Daoy (cell line): ENCODE data around the gene CRHR2. TPM values are rescaled to one million over a fixed set of nuclear protein-coding genes. Genes with fewer than 3 reads are reported as not detected.

Source experiments
- DNase-seq: peaks from one replicate; pipeline ENCODE4 v3.0.0-alpha.2; 2015; ENCODE audit warnings: low read depth
- total RNA-seq: library from RNA; depleted of rRNA; stranded (reverse); fragments of >200 nt; shearing (Covaris generic); gene quantifications from 2 replicates; pipeline ENCODE4 v1.2.3, GENCODE V29; 2014

CRHR2 gene
- total RNA-seq, 1 experiment from 2014 or later = not detected

- DNase-seq = no peak
These were observed 2.6 kb downstream of the CRHR2 start for GRCh38 chr7:30679664-30680063.

DNA sequence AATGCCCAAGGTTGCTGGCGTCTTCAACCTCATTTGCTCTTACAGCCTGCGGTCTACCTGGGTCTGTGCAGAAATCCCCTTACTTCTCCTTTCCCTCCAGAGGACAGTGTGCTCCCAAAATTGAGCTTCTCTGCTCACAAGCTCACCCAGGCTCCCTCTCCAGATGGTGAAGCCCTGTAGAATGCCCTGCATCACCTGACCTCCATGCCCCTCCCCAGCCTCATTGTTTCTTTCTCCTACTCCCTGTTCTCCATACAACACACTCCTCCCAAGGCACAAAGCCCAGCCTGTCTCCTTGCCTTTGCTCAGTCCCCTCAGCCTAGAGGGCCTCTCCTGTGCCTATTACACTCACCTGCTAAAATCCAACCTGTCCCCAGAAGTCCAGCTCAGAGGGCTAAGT, 3.5 kb downstream of the CRHR2 start:
- DNase-seq = no peak

DNA sequence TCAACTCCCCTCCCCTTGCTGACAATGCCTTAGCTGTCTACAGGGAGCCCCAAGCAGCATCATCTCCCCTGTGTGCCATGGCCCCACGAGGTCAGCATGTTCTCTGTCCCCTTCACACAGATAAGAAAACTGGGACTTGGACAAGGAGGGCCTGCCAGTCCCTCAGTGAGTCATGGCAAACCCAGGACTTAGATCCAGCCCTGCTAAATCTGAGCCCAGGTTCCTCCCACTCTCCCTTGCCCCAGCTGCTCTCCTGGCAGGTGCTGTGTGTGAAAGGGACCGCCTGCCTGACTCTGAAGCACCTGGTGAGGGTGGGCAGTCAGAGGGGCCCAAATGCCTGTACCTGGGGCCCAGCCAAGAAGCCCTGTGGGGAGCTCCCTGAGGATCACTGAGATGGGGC, 7.4 kb downstream of the CRHR2 start:
- no peak for DNase-seq

- no peak for DNase-seq
These were observed 7.8 kb downstream of the CRHR2 start for GRCh38 chr7:30674420-30674819.

- DNase-seq = peak; percentile 67
These were observed 10.3 kb downstream of the CRHR2 start for GRCh38 chr7:30671793-30672465.

GRCh38 chr7:30668102-30668501, 14.2 kb downstream of the CRHR2 start:
- DNase-seq = no peak

DNA sequence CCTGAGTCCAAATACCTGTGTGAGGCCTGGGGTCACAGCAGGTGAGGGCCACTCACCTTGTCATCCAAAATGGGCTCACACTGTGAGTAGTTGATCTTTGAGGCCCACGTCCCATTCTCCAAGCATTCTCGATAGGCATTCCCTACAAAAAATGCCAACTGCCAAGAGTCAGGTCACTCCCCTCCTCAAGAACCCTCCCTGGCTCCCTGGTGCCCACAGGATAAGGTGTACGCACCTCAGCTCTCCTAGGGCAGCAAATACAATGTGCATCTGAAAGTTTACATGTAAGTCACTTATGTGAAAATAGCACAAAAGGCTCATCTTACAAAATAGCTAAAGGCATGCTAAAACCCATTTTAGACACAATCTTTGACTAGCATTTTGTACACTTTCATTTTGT, 15.1 kb downstream of the CRHR2 start:
- no peak for DNase-seq

- DNase-seq = no peak
These were observed 16.8 kb downstream of the CRHR2 start for GRCh38 chr7:30665449-30665848.

DNA sequence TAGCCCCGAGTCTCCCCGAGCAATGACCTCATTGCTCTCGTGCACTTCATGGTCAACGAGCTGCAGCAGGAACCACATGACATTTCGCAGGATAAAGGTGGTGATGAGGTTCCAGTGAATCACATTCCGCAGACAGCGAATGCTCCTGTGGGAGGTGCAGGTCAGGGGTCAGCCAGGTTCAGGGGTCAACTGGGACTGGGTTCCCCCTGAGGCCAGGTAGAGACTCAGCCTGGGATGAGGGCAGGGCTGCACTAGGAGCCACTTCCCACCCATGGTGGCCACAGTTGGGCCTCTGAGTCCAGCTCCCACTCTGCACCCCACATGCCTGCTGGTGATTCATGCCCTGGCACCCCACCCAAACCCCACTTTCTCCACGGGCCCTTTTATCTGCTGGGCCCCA, 17.2 kb downstream of the CRHR2 start:
- no peak for DNase-seq

- no peak for DNase-seq
These were observed 17.9 kb downstream of the CRHR2 start for GRCh38 chr7:30664184-30664885.

DNA sequence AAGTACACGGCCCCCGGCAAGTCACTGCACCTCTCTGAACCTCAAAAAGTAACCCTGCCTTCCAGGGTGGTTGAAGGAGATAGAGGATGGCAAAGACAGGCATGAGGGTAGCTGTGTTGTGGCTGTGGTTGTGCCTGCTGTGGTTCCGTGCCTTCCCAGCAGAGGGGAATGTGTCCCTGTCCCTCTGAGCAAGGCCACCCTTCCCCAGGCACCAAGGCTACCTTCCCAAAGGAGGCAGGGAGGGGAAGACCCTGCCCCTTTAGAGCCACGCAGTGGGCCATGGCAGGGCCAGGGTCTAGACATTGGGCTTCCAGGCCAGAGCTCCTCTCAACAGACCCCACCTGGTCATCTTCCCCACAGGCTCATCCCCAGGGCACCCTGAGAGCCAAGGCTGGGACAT, 18.8 kb downstream of the CRHR2 start:
- no peak for DNase-seq

- no peak for DNase-seq
These were observed 19.8 kb downstream of the CRHR2 start for GRCh38 chr7:30662431-30662939.

DNA sequence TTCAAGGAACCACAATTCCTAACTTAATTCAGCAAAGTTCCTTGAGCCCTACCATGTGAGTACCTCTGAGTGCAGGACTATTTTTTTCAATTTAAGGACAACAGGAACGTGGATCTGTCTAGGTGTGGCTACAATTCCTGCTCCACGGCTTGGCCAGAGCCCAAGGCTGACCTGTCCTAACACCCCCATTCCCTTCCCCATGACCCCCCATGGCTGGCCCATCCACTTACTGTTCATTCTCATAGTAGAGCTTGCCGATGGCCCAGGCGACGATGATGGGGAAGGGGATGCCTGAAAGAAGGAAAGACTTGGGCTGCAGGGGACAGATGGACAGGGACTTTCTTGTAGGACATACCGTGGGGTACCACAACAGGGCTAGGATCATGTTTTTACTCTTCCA, 20.3 kb downstream of the CRHR2 start:
- DNase-seq = no peak

DNA sequence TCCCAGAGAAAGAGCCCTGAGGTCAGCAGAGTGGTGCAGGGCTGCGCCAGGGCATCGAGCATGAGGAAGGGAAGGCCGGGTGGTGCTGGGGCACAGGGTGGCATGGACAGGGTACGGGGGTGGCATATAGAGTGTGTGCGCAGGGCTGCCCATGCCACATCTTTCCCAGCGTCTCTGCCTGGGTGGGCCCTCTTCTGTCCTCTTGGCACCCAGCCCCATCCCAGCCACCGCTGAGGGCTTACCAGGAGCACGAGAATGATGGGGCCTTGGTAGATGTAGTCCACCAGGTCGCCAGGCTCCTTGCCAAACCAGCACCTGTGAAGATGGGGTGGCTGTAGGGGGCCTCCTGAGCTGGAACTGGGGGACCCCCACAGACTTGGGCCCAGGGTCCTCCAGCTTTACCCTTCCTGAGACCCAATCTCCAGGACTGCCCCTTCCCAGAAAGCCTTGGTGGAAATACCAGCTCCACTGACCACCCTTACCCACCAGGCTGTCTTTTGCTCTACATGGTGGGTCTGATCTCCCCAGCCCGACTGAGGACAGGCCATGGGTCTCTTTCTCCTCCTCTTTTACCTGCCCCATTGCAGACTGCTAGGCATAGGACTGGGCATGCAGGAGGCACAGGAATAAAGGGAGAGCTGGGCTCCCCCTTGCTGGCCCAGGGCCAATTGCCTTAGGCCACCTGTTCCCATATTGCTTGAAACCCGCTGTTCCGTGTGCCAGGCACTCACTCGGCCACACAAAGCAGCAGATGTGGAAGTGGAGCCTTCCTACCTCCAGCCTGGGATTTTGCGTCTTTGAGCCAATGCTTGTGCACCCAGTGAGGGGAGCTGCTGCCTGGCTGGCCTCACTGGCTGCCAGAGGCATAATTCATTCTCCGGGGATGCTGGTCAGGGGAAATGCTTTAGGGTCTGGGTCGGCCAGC, 21.7 kb downstream of the CRHR2 start:
- no peak for DNase-seq

- peak; percentile 75 for DNase-seq
These were observed 22.9 kb downstream of the CRHR2 start for GRCh38 chr7:30659312-30659711.

DNA sequence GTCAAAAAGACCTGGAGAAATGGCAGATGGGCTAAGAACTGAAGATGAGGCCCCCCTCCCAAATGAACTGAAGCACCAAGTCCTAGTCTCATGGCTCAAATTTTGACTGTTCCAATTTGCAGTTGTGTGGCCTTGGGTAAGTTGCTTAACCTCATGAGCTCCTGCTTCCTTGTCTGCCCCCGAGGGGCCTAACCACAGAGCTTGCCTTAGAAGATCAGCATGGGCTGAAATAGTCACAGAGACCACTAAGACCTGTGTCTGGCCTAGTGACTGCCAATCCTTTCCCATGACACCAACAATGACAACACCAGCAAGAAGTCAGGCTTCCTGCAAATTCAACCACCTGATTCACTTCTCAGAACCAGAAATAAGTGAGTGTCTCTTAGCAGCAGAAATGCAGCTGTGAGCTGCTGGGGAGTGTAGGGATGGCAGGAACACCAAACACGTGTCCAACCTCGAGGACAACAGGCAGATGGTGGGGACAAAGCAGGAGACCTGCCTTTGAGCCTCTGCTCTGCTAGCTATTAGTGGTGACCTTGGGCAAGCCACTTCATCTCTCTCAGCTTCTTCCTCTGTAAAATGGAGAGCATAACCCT, 23.7 kb downstream of the CRHR2 start:
- DNase-seq = no peak

DNA sequence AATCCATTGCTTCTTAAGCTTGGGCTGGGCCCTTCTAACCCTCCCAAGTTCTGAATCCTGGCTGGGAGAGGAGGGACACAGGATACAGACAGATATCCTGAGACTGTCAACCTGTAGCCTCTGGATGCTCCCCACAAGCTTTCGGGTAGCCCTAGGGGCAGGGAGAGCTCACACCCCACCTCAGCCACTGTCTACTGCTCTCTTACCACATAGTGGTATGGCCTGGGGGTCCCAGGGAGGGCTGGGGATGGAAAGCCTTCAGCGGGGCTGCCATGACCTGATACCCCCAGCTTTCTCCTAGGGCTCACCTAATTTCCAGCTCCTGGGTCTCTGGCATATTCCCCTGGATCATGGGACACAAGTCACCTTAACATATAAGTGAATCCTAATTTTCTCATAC, 25.1 kb downstream of the CRHR2 start:
- DNase-seq = no peak

GRCh38 chr7:30656006-30656957, 26.0 kb downstream of the CRHR2 start:
- DNase-seq = no peak

DNA sequence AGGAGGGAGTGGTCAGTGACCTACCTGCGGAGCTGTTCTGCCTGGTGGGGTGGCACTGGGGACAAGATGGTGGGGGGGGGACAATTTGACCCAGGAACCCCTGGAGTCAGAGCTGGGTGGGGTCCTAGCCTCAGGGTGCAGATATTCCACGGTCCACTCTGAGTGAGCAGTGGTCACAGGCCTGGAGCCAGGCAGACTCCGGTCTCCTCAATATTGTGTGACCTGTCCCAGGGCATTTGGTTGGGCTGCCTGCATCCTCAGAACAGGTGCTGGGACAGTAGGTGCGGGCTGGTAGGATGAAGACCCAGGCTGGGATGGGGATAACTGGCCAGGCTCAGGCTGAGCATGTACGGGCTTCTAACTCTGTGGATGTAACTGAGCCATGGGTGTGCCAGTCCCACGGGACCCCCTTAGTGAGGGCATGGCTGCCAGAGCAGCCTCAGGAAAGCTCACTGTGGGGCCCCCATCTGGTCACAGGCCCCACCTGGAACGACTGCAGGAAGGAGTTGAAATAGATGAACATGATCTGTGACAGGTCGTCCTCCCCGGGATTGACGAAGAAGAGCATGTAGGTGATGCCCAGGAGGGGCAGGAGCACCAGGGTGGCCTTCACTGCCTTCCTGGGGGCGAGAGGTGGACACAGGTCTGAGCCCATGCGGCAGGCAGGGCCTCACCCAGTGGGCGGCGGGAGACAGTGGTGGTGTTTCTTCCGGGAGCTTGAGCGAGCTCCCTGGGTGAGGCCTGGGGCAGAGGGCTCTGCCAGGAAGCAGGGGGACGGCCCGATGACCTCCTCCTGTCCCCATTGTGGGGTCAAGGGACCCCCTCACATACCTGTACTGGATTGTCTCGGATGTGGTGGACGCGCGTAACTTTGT, 26.9 kb downstream of the CRHR2 start:
- DNase-seq = no peak
